Left lung (tissue), 10 donors: Measurements from ENCODE around the gene COBL. TPM values are rescaled to one million over a fixed set of nuclear protein-coding genes. Genes with fewer than 3 reads are reported as not detected.

Source experiments
- ATAC-seq: fragments of 200-7000 bp; cut with Tn5 transposase; one replicate; pipeline ENCODE4 v1.9.1; 2020; ENCODE audit warnings: moderate library complexity
- DNase-seq, 4 donors: peaks; one replicate each; pipeline ENCODE4 v3.0.0-alpha.2; 2013 to 2020
- H3K27ac ChIP-seq, 2 donors: fragments of 200-600 bp; sonication (generic) in 1 of 2; one replicate each; pipeline versions ENCODE4 v1.5.0 to v1.8.0; 2020 to 2021
- H3K27me3 ChIP-seq, 2 donors: fragments of 200-600 bp; sonication (generic) in 1 of 2; one replicate each; pipeline versions ENCODE4 v1.5.0 to v1.8.0; 2020 to 2021
- H3K36me3 ChIP-seq, 2 donors: fragments of 200-600 bp; sonication (generic) in 1 of 2; one replicate each; pipeline versions ENCODE4 v1.5.0 to v1.8.0; 2020 to 2021
- H3K4me1 ChIP-seq, 2 donors: fragments of 200-600 bp; one replicate each; pipeline ENCODE4 v1.8.0; 2021
- H3K4me3 ChIP-seq, 2 donors: fragments of 200-600 bp; sonication (generic) in 1 of 2; one replicate each; pipeline versions ENCODE4 v1.5.0 to v1.8.0; 2020 to 2021; ENCODE audit warnings: mild to moderate bottlenecking in 1 of 2
- H3K9me3 ChIP-seq, 2 donors: fragments of 200-600 bp; sonication (generic) in 1 of 2; one replicate each; pipeline versions ENCODE4 v1.5.0 to v1.8.0; 2020 to 2021
- intact Hi-C, 2 donors: fragments of 100-400 bp; cut with DNase I; formaldehyde crosslinking; loops; one replicate each; pipeline versions ENCODE4 v1.11.2 to v1.14.2; 2022
- polyA plus RNA-seq, 6 donors: library from polyadenylated mRNA; unstranded; fragments of 120-200 nt; gene quantifications; one replicate each; pipeline ENCODE4 v1.2.1, GENCODE V29; 2013; ENCODE audit not compliant: insufficient read length in 6 of 6
- total RNA-seq, 2 donors: library from RNA; stranded (reverse); fragmentation: NEBNext Ultra II Directional; extraction: Animal tissue kit (Norgen Biotek cat#: 25700); gene quantifications; one replicate each; pipeline ENCODE4 v1.2.1, GENCODE V29; 2021
- TF ChIP-seq, protein P1 (sequence below), 2 donors: fragments of 200-600 bp; sonication (generic) in 1 of 2; IDR thresholded peaks; one replicate each; pipeline versions ENCODE4 v1.5.0 to v1.8.0; 2021; ENCODE audit warnings: antibody characterized with exemption in 2 of 2
- donor health status: DM: no; HTN: yes; CAD: no.
- donor health status: DM: no; HTN: no; CAD: no.

The COBL gene
- total and polyA plus RNA-seq, 8 donors, result 3.6 to 36.1 (median 6.4) TPM

GRCh38 chr7:50981743-50982142 is 334.9 kb downstream of the COBL start:
- intact Hi-C loops, result no loop called here
- TF ChIP-seq, protein P1, sequence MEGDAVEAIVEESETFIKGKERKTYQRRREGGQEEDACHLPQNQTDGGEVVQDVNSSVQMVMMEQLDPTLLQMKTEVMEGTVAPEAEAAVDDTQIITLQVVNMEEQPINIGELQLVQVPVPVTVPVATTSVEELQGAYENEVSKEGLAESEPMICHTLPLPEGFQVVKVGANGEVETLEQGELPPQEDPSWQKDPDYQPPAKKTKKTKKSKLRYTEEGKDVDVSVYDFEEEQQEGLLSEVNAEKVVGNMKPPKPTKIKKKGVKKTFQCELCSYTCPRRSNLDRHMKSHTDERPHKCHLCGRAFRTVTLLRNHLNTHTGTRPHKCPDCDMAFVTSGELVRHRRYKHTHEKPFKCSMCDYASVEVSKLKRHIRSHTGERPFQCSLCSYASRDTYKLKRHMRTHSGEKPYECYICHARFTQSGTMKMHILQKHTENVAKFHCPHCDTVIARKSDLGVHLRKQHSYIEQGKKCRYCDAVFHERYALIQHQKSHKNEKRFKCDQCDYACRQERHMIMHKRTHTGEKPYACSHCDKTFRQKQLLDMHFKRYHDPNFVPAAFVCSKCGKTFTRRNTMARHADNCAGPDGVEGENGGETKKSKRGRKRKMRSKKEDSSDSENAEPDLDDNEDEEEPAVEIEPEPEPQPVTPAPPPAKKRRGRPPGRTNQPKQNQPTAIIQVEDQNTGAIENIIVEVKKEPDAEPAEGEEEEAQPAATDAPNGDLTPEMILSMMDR (IDR thresholded peaks at IDR 0.05), result no peak
- no peaks in the 10 kb centered on the region for H3K4me1 ChIP-seq
- no peak for ATAC-seq
- H3K4me3 ChIP-seq, result no peak overlapping the region
- H3K9me3 ChIP-seq, result no peaks in the 10 kb centered on the region
- no peaks in the 10 kb centered on the region for H3K27me3 ChIP-seq
- no peak overlapping the region for H3K27ac ChIP-seq
- DNase-seq, result no peak
- H3K36me3 ChIP-seq, result no peaks in the 10 kb centered on the region

DNA sequence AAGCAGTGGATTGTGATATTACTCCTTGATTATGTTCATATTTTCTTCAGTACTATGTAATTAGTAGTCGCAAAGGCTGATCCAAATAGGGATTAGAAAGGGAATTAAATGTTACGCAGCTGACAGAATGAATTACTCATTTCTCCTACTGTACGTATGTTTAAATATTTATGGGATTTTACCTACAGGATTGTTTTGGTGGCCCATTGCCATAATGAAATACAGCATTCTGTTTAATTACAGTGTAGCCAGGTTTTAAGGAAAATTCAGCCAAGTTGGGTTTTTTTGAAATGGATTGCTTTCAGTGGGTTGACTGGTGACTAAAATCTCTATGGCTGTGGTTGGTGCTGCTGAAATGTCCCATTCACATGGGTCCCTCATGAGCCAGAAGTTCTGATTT is 336.2 kb downstream of the COBL start:
- Histone ChIP-seq H3K4me3 (no peak overlapping the region), H3K9me3 (no peaks in the 10 kb centered on the region), H3K4me1 (no peaks in the 10 kb centered on the region), H3K27me3 (no peaks in the 10 kb centered on the region), H3K27ac (no peak overlapping the region), H3K36me3 (no peaks in the 10 kb centered on the region)
- intact Hi-C loops, result no loop called here
- TF ChIP-seq, protein P1 (IDR thresholded peaks at IDR 0.05), result no peak
- DNase-seq (no peak), ATAC-seq (no peak)

DNA sequence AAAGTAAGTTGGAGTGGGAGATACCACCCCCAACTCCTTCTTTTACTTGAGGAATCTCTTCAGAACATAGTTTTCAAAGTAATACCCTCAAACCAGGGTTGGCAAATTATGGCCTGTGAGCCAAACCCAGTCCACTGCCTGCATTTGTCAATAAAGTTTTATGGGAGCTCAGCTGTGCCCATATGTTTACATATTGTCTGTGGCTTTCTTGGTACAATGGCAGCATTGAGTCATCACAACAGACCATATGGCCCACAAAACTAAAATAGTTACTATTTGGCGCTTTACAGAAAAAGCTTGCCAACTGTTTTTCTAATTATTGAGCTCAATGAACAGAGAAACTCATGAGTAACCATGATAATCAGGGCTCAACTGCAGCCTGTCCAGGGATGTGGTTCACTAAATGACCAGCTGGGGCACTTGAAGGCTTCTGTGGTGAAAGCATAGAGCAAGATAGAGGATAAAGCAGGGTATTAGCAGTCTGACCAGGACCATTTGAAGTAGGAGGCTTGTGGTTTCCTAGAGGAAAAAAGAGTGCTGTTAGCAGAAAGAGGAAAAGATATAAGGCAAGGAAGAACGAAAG is 337.9 kb downstream of the COBL start:
- H3K36me3 ChIP-seq, result no peaks in the 10 kb centered on the region
- no peak for ATAC-seq
- intact Hi-C loops, result no loop called here
- H3K27ac ChIP-seq, result no peak overlapping the region
- H3K4me3 ChIP-seq, result no peak overlapping the region
- H3K4me1 ChIP-seq, result no peaks in the 10 kb centered on the region
- DNase-seq, result no peak
- H3K27me3 ChIP-seq, result no peaks in the 10 kb centered on the region
- H3K9me3 ChIP-seq, result no peaks in the 10 kb centered on the region
- TF ChIP-seq, protein P1 (IDR thresholded peaks at IDR 0.05), result no peak

- Histone ChIP-seq H3K36me3 (no peaks in the 10 kb centered on the region), H3K27me3 (no peaks in the 10 kb centered on the region), H3K27ac (no peak overlapping the region), H3K4me3 (no peak overlapping the region), H3K4me1 (no peaks in the 10 kb centered on the region), H3K9me3 (no peaks in the 10 kb centered on the region)
- TF ChIP-seq, protein P1 (IDR thresholded peaks at IDR 0.05), result no peak
- intact Hi-C loops, result no loop called here
- DNase-seq, result no peak
- ATAC-seq, result no peak
Observed at GRCh38 chr7:50977421-50977820, 339.2 kb downstream of the COBL start.

- TF ChIP-seq, protein P1 (IDR thresholded peaks at IDR 0.05), result no peak
- ATAC-seq (no peak), DNase-seq (no peak)
- Histone ChIP-seq H3K27ac (no peak overlapping the region), H3K4me3 (no peak overlapping the region), H3K27me3 (no peaks in the 10 kb centered on the region), H3K4me1 (no peaks in the 10 kb centered on the region), H3K36me3 (no peaks in the 10 kb centered on the region), H3K9me3 (no peaks in the 10 kb centered on the region)
- intact Hi-C loops, result no loop called here
Observed at GRCh38 chr7:50976064-50976463, 340.5 kb downstream of the COBL start.
